ENCODE data around the gene ARFGAP3. TPM values are rescaled to one million over a fixed set of nuclear protein-coding genes. Genes with fewer than 3 reads are reported as not detected.

Gene ARFGAP3
- total and polyA plus RNA-seq, 2 experiments from 2014 or later = 53.7 to 89.5 TPM

DNA sequence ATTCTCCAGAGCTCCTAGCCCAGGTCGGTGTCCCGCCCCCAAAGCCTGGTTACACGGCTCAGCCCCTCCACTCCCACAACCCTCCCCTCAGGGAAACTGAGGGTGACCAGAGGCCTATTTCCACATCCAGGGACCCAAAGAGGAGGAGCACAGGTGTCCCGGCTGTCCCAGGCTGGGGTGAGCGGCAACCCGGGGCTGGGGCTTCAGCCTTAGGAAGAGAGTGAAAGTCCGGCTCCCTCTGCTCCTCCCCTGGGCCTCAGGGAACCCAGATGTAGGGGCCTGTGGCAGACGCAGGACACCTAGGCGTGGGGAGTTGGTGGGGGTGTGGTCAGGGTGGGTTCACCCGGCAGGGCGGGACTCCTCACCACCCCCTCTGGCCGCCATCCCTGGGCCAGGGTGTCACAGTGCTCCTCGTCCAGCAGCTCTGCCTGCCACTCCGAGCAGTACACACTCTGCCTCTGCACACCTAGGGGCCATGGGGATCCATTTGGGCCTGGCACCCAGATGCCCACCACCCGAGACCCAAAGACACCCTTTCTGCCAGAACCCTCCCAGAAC lies 63.1 kb downstream of the ARFGAP3 start:
- H3K4me2 ChIP-seq = no peak overlapping the region
- H3K4me1 ChIP-seq (ENCODE audit: insufficient read depth) = no peaks in the 10 kb centered on the region
- no peak overlapping the region for H3K4me3 ChIP-seq
- no peak for DNase-seq (ENCODE audit: low spot score)
- WGBS (ENCODE audit: low lambda C conversion rate, missing lambda C conversion rate) = 87% methylated on average over 10 of the region's 15 CpGs
- TF ChIP-seq EZH2 (IDR thresholded peaks at IDR 0.05; ENCODE audit: borderline replicate concordance) = no peak
- no peaks in the 10 kb centered on the region for H3K27me3 ChIP-seq
- no peaks in the 10 kb centered on the region for H3K36me3 ChIP-seq (replicated peaks; ENCODE audit: insufficient read depth, low read depth)
- H2AFZ ChIP-seq = no peak overlapping the region
- H3K79me2 ChIP-seq = no peaks in the 10 kb centered on the region
- no peaks in the 10 kb centered on the region for H3K9me2 ChIP-seq (replicated peaks; ENCODE audit: insufficient read depth)
- no peaks in the 10 kb centered on the region for H4K20me1 ChIP-seq (ENCODE audit: insufficient read depth, poor library complexity, severe bottlenecking)
- H3K9me3 ChIP-seq (ENCODE audit: low read depth) = no peaks in the 10 kb centered on the region
- no peak overlapping the region for H3K27ac ChIP-seq

DNA sequence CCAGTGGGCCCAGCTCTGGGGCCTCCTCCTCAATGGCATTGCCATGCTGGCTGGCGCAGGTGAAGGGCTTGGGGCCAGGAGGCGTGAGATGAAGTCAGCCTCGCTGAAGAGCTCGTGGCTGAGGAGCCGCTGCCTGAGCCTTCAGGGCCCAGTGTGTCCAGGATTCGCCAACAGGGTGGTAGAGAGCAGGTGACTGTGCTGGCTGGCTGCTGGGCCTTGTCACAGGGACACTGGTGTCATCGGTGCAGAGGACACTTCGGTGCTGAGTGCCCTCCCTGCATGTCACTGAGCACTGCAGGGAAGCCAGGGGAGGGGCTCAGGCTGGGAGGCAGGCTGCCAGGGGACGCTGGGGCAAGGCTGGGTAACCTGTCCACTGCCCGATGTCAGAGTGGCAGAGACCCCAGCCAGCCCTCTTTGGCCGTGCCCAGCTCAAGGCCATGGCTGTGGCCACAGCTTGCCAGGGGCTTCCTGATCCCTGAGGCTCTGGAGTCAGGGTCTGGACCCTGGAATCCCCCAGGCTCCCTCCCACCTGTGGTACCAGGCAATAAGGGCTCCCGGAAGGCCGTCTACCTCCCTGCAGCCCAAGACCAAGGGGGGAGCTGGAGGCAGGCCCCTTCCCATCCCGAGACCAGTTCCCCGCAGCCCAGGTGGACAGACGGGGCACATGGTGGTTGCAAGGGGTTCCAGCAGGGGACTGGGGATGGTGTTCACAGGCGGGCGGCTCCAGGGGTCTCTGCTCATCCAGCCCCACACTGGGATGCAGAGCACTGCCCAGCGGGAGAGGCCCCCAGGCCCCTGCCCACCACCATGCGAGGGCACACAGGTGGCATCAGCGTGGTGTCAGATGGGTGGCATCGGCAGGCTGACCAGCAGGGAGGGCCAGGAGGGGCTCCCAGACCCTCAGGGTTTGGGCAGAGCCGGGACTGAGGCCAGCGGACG lies 63.9 kb downstream of the ARFGAP3 start:
- no peaks in the 10 kb centered on the region for H3K9me3 ChIP-seq (ENCODE audit: low read depth)
- TF ChIP-seq CTCF (IDR thresholded peaks at IDR 0.05; ENCODE audit: poor library complexity) = no peak
- no peak for TF ChIP-seq EZH2 (IDR thresholded peaks at IDR 0.05; ENCODE audit: borderline replicate concordance)
- TF ChIP-seq EZH2phosphoT487 (IDR thresholded peaks at IDR 0.05; ENCODE audit: low read depth, severe bottlenecking, unreplicated experiment) = no peak
- no peak overlapping the region for H3K27ac ChIP-seq
- DNase-seq (ENCODE audit: low spot score) = no peak
- no peak overlapping the region for H3K4me3 ChIP-seq
- WGBS (ENCODE audit: low lambda C conversion rate, missing lambda C conversion rate) = 92% methylated on average over 21 of the region's 25 CpGs
- no peaks in the 10 kb centered on the region for H3K79me2 ChIP-seq
- H3K4me2 ChIP-seq = no peak overlapping the region
- no peaks in the 10 kb centered on the region for H3K36me3 ChIP-seq (replicated peaks; ENCODE audit: insufficient read depth, low read depth)
- no peaks in the 10 kb centered on the region for H3K27me3 ChIP-seq
- H4K20me1 ChIP-seq (ENCODE audit: insufficient read depth, poor library complexity, severe bottlenecking) = no peaks in the 10 kb centered on the region
- H3K4me1 ChIP-seq (ENCODE audit: insufficient read depth) = no peaks in the 10 kb centered on the region
- H3K9me2 ChIP-seq (replicated peaks; ENCODE audit: insufficient read depth) = no peaks in the 10 kb centered on the region
- no peak overlapping the region for H2AFZ ChIP-seq

DNA sequence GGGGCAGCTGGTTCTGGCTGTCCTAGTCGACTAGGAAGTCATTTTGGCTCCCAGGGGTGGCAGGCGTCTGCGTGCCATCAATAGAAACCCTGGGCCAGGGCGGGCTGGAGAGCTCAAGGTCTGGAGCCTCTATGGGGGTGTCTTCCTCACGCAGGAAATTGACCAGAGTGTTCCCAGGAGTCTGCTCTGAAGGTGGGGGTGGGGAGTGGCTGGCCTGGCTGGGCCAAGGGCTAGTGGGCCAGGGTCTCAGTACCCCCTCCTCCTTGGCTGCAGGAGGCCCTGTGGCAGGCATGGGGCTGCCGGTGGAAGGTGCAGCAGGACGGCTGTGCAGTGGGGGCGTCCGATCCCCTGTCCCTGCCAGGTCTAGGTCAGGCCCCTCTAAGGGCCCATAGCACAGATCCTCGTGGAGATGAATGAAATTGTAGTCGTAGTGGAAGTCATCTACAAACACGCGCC lies 64.6 kb downstream of the ARFGAP3 start:
- Histone ChIP-seq H2AFZ (no peak overlapping the region), H3K9me3 (ENCODE audit: low read depth) (no peaks in the 10 kb centered on the region), H3K4me2 (no peak overlapping the region), H3K27me3 (no peaks in the 10 kb centered on the region), H4K20me1 (ENCODE audit: insufficient read depth, poor library complexity, severe bottlenecking) (no peaks in the 10 kb centered on the region), H3K4me3 (no peak overlapping the region), H3K4me1 (ENCODE audit: insufficient read depth) (no peaks in the 10 kb centered on the region), H3K79me2 (no peaks in the 10 kb centered on the region), H3K36me3 (replicated peaks; ENCODE audit: insufficient read depth, low read depth) (no peaks in the 10 kb centered on the region), H3K27ac (no peak overlapping the region), H3K9me2 (replicated peaks; ENCODE audit: insufficient read depth) (no peaks in the 10 kb centered on the region)
- no peak for DNase-seq (ENCODE audit: low spot score)
- WGBS (ENCODE audit: low lambda C conversion rate, missing lambda C conversion rate) = 92% methylated on average over 12 of the region's 13 CpGs
- TF ChIP-seq EZH2 (IDR thresholded peaks at IDR 0.05; ENCODE audit: borderline replicate concordance) (no peak), CTCF (IDR thresholded peaks at IDR 0.05; ENCODE audit: poor library complexity) (no peak), EZH2phosphoT487 (IDR thresholded peaks at IDR 0.05; ENCODE audit: low read depth, severe bottlenecking, unreplicated experiment) (no peak)
